ENCODE data around the gene HSPB6. TPM values are rescaled to one million over a fixed set of nuclear protein-coding genes. Genes with fewer than 3 reads are reported as not detected.
A peak's percentile ranks its signal among the peaks of the same experiment; 100 is the strongest.

The HSPB6 gene
- total and polyA plus RNA-seq, 2 donors from 2014 or later, result 53.1 to 64.3 TPM

DNA sequence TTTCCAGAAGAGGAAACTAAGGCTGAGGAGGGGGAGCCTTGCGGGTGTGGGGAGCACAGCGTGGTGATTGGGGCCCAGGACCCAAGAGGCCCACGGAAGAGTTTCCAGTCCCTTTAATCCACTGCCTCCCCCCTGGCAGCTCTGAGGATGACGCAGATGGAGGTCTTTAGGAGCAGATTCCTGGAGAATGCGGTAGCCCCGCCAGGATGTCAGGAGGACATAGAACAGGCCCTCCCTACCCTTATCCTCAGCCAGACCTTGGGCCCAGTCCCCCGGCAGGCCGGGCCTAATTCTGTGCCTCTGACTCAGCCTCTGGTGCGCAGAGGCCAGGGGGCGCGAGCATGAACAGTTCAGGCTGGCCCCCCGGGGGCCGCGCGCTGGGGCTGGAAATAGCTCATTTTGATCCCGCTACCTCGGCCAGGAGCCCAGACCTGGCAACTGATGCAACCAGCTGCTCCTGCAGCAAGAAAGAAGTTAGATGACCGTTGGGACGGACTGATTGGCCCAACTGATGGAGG is 461 bp upstream of the HSPB6 start:
- H3K27me3 ChIP-seq (ENCODE audit: control insufficient read depth, insufficient read depth, low read length), result no peaks in the 10 kb centered on the region
- intact Hi-C loops (cut with DNase I), result no loop called here
- H3K4me3 ChIP-seq (ENCODE audit: low read length in 3 of 3), result peak overlapping the region in 2 of 3 donors; percentile 11 to 87
- TF ChIP-seq CTCF (IDR thresholded peaks at IDR 0.05; ENCODE audit: borderline replicate concordance, extremely low read depth, insufficient read depth), result no peak
- peaks cover 0 to 28% (median 14%) of the 10 kb centered on the region in 3 donors for H3K36me3 ChIP-seq (ENCODE audit: control insufficient read depth in 2 of 3, insufficient read depth in 3 of 3, low read length in 3 of 3)
- no peaks in the 10 kb centered on the region for H3K9me3 ChIP-seq (ENCODE audit: control insufficient read depth in 2 of 3, insufficient read depth in 1 of 3, low read length in 3 of 3)
- FAIRE-seq (no peak), DNase-seq (peak in 3 of 5 donors; percentile 46 to 95 (median 85))
- peak overlapping the region; percentile 86 for H3K27ac ChIP-seq (ENCODE audit: low read depth in 2 of 2, low read length in 2 of 2)
- H3K4me1 ChIP-seq (ENCODE audit: control insufficient read depth in 2 of 3, insufficient read depth in 2 of 3, low read depth in 1 of 3, low read length in 3 of 3), result peaks cover 0 to 8% (median 0%) of the 10 kb centered on the region in 3 donors
- peak overlapping the region in 1 of 3 donors; percentile 15 for H3K9ac ChIP-seq (ENCODE audit: low read length in 3 of 3)

GRCh38 chr19:35755550-35756376 is 1.1 kb downstream of the HSPB6 start:
- Histone ChIP-seq H3K36me3 (ENCODE audit: control insufficient read depth in 2 of 3, insufficient read depth in 3 of 3, low read length in 3 of 3) (peaks cover 0 to 22% (median 10%) of the 10 kb centered on the region in 3 donors), H3K27ac (ENCODE audit: low read depth in 2 of 2, low read length in 2 of 2) (peak overlapping the region; percentile 86), H3K4me3 (ENCODE audit: low read length in 3 of 3) (peak overlapping the region in 2 of 3 donors; percentile 26 to 41), H3K4me1 (ENCODE audit: control insufficient read depth in 2 of 3, insufficient read depth in 2 of 3, low read depth in 1 of 3, low read length in 3 of 3) (peaks cover 0 to 8% (median 0%) of the 10 kb centered on the region in 3 donors), H3K27me3 (ENCODE audit: control insufficient read depth, insufficient read depth, low read length) (no peaks in the 10 kb centered on the region), H3K9ac (ENCODE audit: low read length in 3 of 3) (peak overlapping the region in 2 of 3 donors; percentile 27 to 51), H3K9me3 (ENCODE audit: control insufficient read depth in 2 of 3, insufficient read depth in 1 of 3, low read length in 3 of 3) (no peaks in the 10 kb centered on the region)
- TF ChIP-seq CTCF (IDR thresholded peaks at IDR 0.05; ENCODE audit: borderline replicate concordance, extremely low read depth, insufficient read depth), result no peak
- intact Hi-C loops (cut with DNase I), result no loop called here
- FAIRE-seq, result no peak
- peak; percentile 22 to 95 (median 70) for DNase-seq

DNA sequence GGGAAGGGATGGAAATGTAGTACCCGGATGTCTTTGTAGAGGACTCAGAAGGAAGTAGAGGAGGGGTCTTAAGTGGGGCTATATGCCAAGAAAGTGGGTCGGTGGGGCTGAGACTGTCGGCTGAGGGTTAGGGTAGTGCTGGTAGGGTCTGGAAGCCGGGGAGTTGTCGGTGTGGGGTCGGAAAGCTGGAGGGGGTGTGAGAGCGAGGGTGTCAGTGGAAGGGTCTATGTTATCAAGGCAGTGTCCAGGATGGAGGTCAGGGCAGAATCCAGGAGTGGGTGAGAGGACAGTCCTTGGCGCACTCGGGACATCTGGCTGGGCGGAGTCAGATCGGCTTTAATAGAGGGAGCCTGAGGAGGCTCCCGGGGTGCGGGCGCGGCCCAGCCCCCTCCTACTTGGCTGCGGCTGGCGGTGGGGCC is 1.7 kb downstream of the HSPB6 start:
- Histone ChIP-seq H3K4me3 (ENCODE audit: low read length in 3 of 3) (no peak overlapping the region), H3K4me1 (ENCODE audit: control insufficient read depth in 2 of 3, insufficient read depth in 2 of 3, low read depth in 1 of 3, low read length in 3 of 3) (peaks cover 0 to 8% (median 0%) of the 10 kb centered on the region in 3 donors), H3K27me3 (ENCODE audit: control insufficient read depth, insufficient read depth, low read length) (no peaks in the 10 kb centered on the region), H3K36me3 (ENCODE audit: control insufficient read depth in 2 of 3, insufficient read depth in 3 of 3, low read length in 3 of 3) (peaks cover 0 to 22% (median 10%) of the 10 kb centered on the region in 3 donors), H3K9ac (ENCODE audit: low read length in 3 of 3) (no peak overlapping the region), H3K27ac (ENCODE audit: low read depth in 2 of 2, low read length in 2 of 2) (peak overlapping the region; percentile 22 to 54), H3K9me3 (ENCODE audit: control insufficient read depth in 2 of 3, insufficient read depth in 1 of 3, low read length in 3 of 3) (no peaks in the 10 kb centered on the region)
- intact Hi-C loops (cut with DNase I), result no loop called here
- peak in 1 of 5 donors; percentile 64 for DNase-seq
- no peak for FAIRE-seq
- no peak for TF ChIP-seq CTCF (IDR thresholded peaks at IDR 0.05; ENCODE audit: borderline replicate concordance, extremely low read depth, insufficient read depth)

Data from kidney (tissue), 14 donors.